Prostate gland (tissue), 2 donors: Measurements from ENCODE around the gene NAMPT.

Experiments
- POLR2A ChIP-seq: fragments of 450-650 bp; IDR thresholded peaks from one replicate; pipeline ENCODE4 v1.6.1; 2016; ENCODE audit warnings: antibody characterized with exemption, mild to moderate bottlenecking
- TF ChIP-seq, protein P1 (sequence below), 4 experiments: fragments of 200-600 bp in 2 of 4; fragments of 450-650 bp in 2 of 4; sonication (generic) in 2 of 4; IDR thresholded peaks; 1 replicate in 3 of 4; 2 replicates in 1 of 4; pipeline ENCODE4 v1.5.1; 2016 to 2019; ENCODE audit warnings: antibody characterized with exemption in 4 of 4, mild to moderate bottlenecking in 2 of 4, moderate library complexity in 2 of 4

DNA sequence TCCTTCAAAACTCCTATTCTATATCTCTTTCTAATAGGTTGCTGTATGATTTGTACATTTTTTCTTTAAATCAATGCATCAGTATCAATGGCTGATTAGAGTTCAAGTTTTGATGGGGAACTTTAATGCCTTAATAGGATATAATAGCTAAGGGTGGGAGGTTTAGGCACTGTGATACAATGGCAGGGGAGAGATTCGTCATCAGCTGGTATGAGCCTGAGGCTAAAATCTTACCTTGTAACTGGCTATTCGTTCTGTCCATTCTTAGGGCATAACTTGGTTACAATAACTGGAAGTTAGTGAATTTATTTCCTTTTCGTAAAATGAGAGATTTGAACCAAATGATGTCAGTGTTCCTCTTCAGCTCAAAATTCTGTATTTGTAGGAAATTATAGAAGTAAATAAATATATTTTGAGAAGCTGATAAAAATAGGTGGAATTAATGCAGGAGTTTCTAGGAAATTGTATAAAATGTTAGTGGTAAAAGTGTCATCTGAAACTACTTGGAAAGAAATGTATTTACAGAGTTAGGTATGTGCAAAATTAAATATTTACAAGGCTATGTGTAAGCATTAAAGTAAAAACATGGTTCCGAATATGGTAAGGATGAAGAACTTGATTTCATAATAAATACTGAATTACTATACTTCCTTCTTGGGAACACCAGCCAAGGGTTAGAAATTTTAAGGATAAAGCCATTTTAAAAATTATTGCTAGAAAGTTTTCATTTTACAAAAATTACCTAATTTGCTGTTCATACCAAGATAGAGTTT, 27.5 kb upstream of the NAMPT start:
- TF ChIP-seq POLR2A: no peak
- TF ChIP-seq, protein P1, sequence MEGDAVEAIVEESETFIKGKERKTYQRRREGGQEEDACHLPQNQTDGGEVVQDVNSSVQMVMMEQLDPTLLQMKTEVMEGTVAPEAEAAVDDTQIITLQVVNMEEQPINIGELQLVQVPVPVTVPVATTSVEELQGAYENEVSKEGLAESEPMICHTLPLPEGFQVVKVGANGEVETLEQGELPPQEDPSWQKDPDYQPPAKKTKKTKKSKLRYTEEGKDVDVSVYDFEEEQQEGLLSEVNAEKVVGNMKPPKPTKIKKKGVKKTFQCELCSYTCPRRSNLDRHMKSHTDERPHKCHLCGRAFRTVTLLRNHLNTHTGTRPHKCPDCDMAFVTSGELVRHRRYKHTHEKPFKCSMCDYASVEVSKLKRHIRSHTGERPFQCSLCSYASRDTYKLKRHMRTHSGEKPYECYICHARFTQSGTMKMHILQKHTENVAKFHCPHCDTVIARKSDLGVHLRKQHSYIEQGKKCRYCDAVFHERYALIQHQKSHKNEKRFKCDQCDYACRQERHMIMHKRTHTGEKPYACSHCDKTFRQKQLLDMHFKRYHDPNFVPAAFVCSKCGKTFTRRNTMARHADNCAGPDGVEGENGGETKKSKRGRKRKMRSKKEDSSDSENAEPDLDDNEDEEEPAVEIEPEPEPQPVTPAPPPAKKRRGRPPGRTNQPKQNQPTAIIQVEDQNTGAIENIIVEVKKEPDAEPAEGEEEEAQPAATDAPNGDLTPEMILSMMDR (IDR thresholded peaks at IDR 0.05): no peak
